EH (cell line): Measurements from ENCODE around the gene MAP6D1.

Experiments used
- DNase-seq: peaks from one replicate; pipeline ENCODE4 v3.0.0-alpha.2; 2015; ENCODE audit warnings: low read depth

The MAP6D1 gene

GRCh38 chr3:183825456-183826161 is at the start of gene MAP6D1:
TSS of gene MAP6D1 (minus strand) at chr3:183825577. CDS start at chr3:183825547, 30 bp downstream.
- peak; percentile 69 for DNase-seq

- no peak for DNase-seq
Measured at GRCh38 chr3:183873914-183874313, 48.5 kb upstream of the MAP6D1 start.

GRCh38 chr3:183871541-183871940 is 46.2 kb upstream of the MAP6D1 start:
- no peak for DNase-seq

GRCh38 chr3:183870563-183870962 is 45.2 kb upstream of the MAP6D1 start:
- no peak for DNase-seq

- no peak for DNase-seq
Measured at GRCh38 chr3:183868796-183869195, 43.4 kb upstream of the MAP6D1 start.

- DNase-seq = no peak
Measured at GRCh38 chr3:183862610-183863009, 37.2 kb upstream of the MAP6D1 start.

- DNase-seq = peak; percentile 13
Measured at GRCh38 chr3:183857863-183858262, 32.5 kb upstream of the MAP6D1 start.

- DNase-seq = no peak
Measured at GRCh38 chr3:183854318-183855035, 29.1 kb upstream of the MAP6D1 start.

- DNase-seq = peak; percentile 67
Measured at GRCh38 chr3:183845608-183846288, 20.4 kb upstream of the MAP6D1 start.

GRCh38 chr3:183845090-183845489 is 19.7 kb upstream of the MAP6D1 start:
- no peak for DNase-seq

GRCh38 chr3:183844606-183845005 is 19.2 kb upstream of the MAP6D1 start:
- DNase-seq = peak; percentile 90

GRCh38 chr3:183839751-183840150 is 14.4 kb upstream of the MAP6D1 start:
- DNase-seq = no peak

- DNase-seq = no peak
Measured at GRCh38 chr3:183837894-183838293, 12.5 kb upstream of the MAP6D1 start.

- no peak for DNase-seq
Measured at GRCh38 chr3:183837390-183837789, 12.0 kb upstream of the MAP6D1 start.

- DNase-seq = no peak
Measured at GRCh38 chr3:183833516-183833915, 8.1 kb upstream of the MAP6D1 start.

GRCh38 chr3:183830187-183830586 is 4.8 kb upstream of the MAP6D1 start:
- no peak for DNase-seq

GRCh38 chr3:183829466-183829865 is 4.1 kb upstream of the MAP6D1 start:
- DNase-seq = no peak

- DNase-seq = no peak
Measured at GRCh38 chr3:183828538-183828870, 3.1 kb upstream of the MAP6D1 start.

- DNase-seq = no peak
Measured at GRCh38 chr3:183827809-183828537, 2.6 kb upstream of the MAP6D1 start.

GRCh38 chr3:183826448-183827250 is 1.3 kb upstream of the MAP6D1 start:
- no peak for DNase-seq

GRCh38 chr3:183824761-183825455 is 469 bp downstream of the MAP6D1 start:
- DNase-seq = peak; percentile 44
